ENCODE data around the gene VAT1.

GRCh38 chr17:42969001-42969581, 53.1 kb downstream of the VAT1 start:
- TF ChIP-seq POLR2A (IDR thresholded peaks at IDR 0.05) (no peak), CTCF (IDR thresholded peaks at IDR 0.05) (no peak)

Measured in lower leg skin (tissue), 3 donors.